ENCODE measurements around the gene ERC2.

DNA sequence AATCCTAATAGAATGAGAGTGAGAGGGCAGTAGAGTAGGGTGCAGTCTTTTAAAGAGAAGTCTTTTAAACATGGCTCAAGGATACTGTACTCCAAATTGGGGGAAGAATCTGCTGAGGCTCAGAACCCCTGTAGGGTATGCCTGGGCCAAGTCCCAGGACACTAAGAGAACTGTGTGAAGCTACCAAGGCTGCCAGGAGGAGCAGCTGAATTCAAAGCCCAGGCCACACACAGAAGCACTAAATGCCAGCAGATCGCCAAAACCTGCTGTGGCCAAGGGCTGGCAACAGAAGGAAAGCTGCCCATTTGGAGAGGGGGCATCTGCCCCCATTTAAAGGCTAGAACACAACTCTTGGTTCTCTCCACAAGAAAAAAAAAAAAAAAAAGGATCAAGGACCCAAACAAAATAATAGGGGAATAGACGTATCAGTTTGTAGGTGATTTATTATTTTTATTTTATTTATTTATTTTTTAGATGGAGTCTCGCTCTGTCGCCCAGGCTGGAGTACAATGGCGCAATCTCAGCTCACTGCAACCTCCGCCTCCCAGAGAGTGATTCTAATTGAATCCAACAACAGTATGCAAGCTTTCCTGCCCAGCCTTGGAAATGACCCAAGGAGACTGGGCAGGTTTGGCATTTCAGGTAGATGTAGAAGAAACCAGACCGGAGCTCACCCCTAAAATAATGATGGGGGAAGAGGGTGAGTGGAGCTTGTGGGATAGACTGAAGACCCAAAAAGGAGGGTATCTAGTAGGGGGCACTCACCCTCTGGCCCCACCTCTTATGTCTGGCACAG, 702.2 kb downstream of the ERC2 start:
- TF ChIP-seq, protein P1, sequence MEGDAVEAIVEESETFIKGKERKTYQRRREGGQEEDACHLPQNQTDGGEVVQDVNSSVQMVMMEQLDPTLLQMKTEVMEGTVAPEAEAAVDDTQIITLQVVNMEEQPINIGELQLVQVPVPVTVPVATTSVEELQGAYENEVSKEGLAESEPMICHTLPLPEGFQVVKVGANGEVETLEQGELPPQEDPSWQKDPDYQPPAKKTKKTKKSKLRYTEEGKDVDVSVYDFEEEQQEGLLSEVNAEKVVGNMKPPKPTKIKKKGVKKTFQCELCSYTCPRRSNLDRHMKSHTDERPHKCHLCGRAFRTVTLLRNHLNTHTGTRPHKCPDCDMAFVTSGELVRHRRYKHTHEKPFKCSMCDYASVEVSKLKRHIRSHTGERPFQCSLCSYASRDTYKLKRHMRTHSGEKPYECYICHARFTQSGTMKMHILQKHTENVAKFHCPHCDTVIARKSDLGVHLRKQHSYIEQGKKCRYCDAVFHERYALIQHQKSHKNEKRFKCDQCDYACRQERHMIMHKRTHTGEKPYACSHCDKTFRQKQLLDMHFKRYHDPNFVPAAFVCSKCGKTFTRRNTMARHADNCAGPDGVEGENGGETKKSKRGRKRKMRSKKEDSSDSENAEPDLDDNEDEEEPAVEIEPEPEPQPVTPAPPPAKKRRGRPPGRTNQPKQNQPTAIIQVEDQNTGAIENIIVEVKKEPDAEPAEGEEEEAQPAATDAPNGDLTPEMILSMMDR (conservative IDR thresholded peaks at IDR 0.05 in 1 of 2, IDR thresholded peaks at IDR 0.05 in 1 of 2; ENCODE audit: extremely low read depth in 1 of 2, insufficient read depth in 1 of 2, low read depth in 1 of 2, low read length in 2 of 2), result no peak
- TF ChIP-seq EZH2 (IDR thresholded peaks at IDR 0.05; ENCODE audit: borderline replicate concordance, low read length), result no peak

All from mammary epithelial cell (primary cell).